Trophoblast cell (in vitro differentiated cells and primary cell): Measurements from ENCODE around the gene HMGCL.
A peak's percentile ranks its signal among the peaks of the same experiment; 100 is the strongest.
"Not testable (repeated sequence)": the region's sequence is repeated elsewhere in the genome, so short reads cannot be mapped to it uniquely, and the experiment has no call there.

Source experiments
- DNase-seq, 2 donors: peaks; one replicate each; pipeline ENCODE4 v3.0.0-alpha.2; 2016
- H2AFZ ChIP-seq: 2 replicates; pipeline ENCODE4 v1.6.1; 2013; ENCODE audit warnings: low read length, moderate library complexity, mild to moderate bottlenecking; ENCODE audit not compliant: insufficient read depth, poor library complexity
- H2AK5ac ChIP-seq: 2 replicates; pipeline ENCODE4 v1.6.1; 2013; ENCODE audit warnings: mild to moderate bottlenecking, low read length
- H2BK120ac ChIP-seq: 2 replicates; pipeline ENCODE4 v1.6.1; 2013; ENCODE audit warnings: low read length, mild to moderate bottlenecking, moderate library complexity; ENCODE audit not compliant: insufficient read depth, poor library complexity
- H2BK12ac ChIP-seq: 2 replicates; pipeline ENCODE4 v1.6.1; 2013; ENCODE audit warnings: mild to moderate bottlenecking, low read length, moderate library complexity
- H2BK5ac ChIP-seq: 2 replicates; pipeline ENCODE4 v1.6.1; 2013; ENCODE audit warnings: low read length, low read depth, moderate library complexity, mild to moderate bottlenecking; ENCODE audit not compliant: poor library complexity
- H3K14ac ChIP-seq: 2 replicates; pipeline ENCODE4 v1.6.1; 2013; ENCODE audit warnings: mild to moderate bottlenecking, low read length
- H3K18ac ChIP-seq: 2 replicates; pipeline ENCODE4 v1.6.1; 2013; ENCODE audit warnings: mild to moderate bottlenecking, low read length
- H3K23ac ChIP-seq: 2 replicates; pipeline ENCODE4 v1.6.1; 2013; ENCODE audit warnings: low read length
- H3K27ac ChIP-seq: 2 replicates; pipeline ENCODE4 v1.5.1; 2013; ENCODE audit warnings: low read depth, mild to moderate bottlenecking, inconsistent platforms, low read length, moderate library complexity
- H3K27me3 ChIP-seq: 2 replicates; pipeline ENCODE4 v1.6.1; 2013; ENCODE audit warnings: inconsistent platforms, mild to moderate bottlenecking, low read length, moderate library complexity; ENCODE audit not compliant: insufficient read depth
- H3K36me3 ChIP-seq, 2 experiments: 1 replicate in 1 of 2; 2 replicates in 1 of 2; pipeline ENCODE4 v1.6.1; 2013; ENCODE audit warnings: low read length in 2 of 2, mild to moderate bottlenecking in 2 of 2, moderate library complexity in 1 of 2; ENCODE audit not compliant: insufficient read depth in 2 of 2, control insufficient read depth in 1 of 2
- H3K4ac ChIP-seq: 2 replicates; pipeline ENCODE4 v1.6.1; 2013; ENCODE audit warnings: low read depth, mild to moderate bottlenecking, low read length, moderate library complexity
- H3K4me1 ChIP-seq, 2 experiments: 1 replicate in 1 of 2; 2 replicates in 1 of 2; pipeline ENCODE4 v1.6.1; 2013; ENCODE audit warnings: low read length in 2 of 2, mild to moderate bottlenecking in 2 of 2, moderate library complexity in 1 of 2; ENCODE audit not compliant: insufficient read depth in 2 of 2, control insufficient read depth in 1 of 2
- H3K4me2 ChIP-seq: 2 replicates; pipeline ENCODE4 v1.6.1; 2013; ENCODE audit warnings: inconsistent platforms, mild to moderate bottlenecking, low read length, moderate library complexity
- H3K4me3 ChIP-seq: 2 replicates; pipeline ENCODE4 v1.5.1; 2013; ENCODE audit warnings: mild to moderate bottlenecking, low read depth, low read length, inconsistent platforms
- H3K79me1 ChIP-seq: one replicate; pipeline ENCODE4 v1.6.1; 2013; ENCODE audit warnings: low read length
- H3K79me2 ChIP-seq: 2 replicates; pipeline ENCODE4 v1.6.1; 2013; ENCODE audit warnings: low read length, mild to moderate bottlenecking; ENCODE audit not compliant: control insufficient read depth, insufficient read depth, poor library complexity
- H3K9ac ChIP-seq: 2 replicates; pipeline ENCODE4 v1.6.1; 2013; ENCODE audit warnings: mild to moderate bottlenecking, low read length
- H3K9me3 ChIP-seq: 2 replicates; pipeline ENCODE4 v1.6.1; 2013; ENCODE audit warnings: low read depth, mild to moderate bottlenecking, control low read depth, inconsistent platforms, low read length; ENCODE audit not compliant: insufficient read depth
- H4K12ac ChIP-seq: 2 replicates; pipeline ENCODE4 v1.6.1; 2013; ENCODE audit warnings: low read depth, mild to moderate bottlenecking, low read length, moderate library complexity
- H4K8ac ChIP-seq: 2 replicates; pipeline ENCODE4 v1.6.1; 2013; ENCODE audit warnings: low read depth, mild to moderate bottlenecking, low read length, moderate library complexity
- H4K91ac ChIP-seq: one replicate; pipeline ENCODE4 v1.6.1; 2013; ENCODE audit warnings: low read depth, mild to moderate bottlenecking, low read length, moderate library complexity
- WGBS: extraction: QIAGEN DNeasy Blood & Tissue Kit; methylation state at CpG from one replicate; pipeline ENCODE4 v1.1.7; 2013; ENCODE audit warnings: missing lambda C conversion rate; ENCODE audit not compliant: insufficient read length, insufficient coverage; ENCODE audit errors: extremely low coverage; 5-methylcytosine and 5-hydroxymethylcytosine counted together

HMGCL gene

GRCh38 chr1:23796466-23797271 is 28.6 kb downstream of the HMGCL start:
- WGBS, result no CpG with 5 or more reads among the region's 17 CpGs
- Histone ChIP-seq H4K12ac (no peak overlapping the region), H4K91ac (no peak overlapping the region), H4K8ac (no peak overlapping the region), H3K4ac (no peak overlapping the region), H2AK5ac (no peak overlapping the region), H2BK120ac (no peak overlapping the region), H3K14ac (no peak overlapping the region), H2BK12ac (no peak overlapping the region), H3K4me3 (no peak overlapping the region), H3K79me1 (peaks cover 14% of the 10 kb centered on the region), H3K4me1 (peaks cover 13 to 23% of the 10 kb centered on the region in 2 experiments), H3K36me3 (peaks cover 61% of the 10 kb centered on the region in 2 experiments), H3K9me3 (no peaks in the 10 kb centered on the region), H2AFZ (no peak overlapping the region), H2BK5ac (no peak overlapping the region), H3K23ac (no peak overlapping the region), H3K18ac (no peak overlapping the region), H3K27me3 (no peaks in the 10 kb centered on the region), H3K4me2 (no peak overlapping the region), H3K27ac (no peak overlapping the region), H3K9ac (no peak overlapping the region), H3K79me2 (peaks cover 14% of the 10 kb centered on the region)
- DNase-seq, result peak in 1 of 2 donors; percentile 30

- Histone ChIP-seq H2BK12ac (no peak overlapping the region), H3K14ac (no peak overlapping the region), H3K9me3 (no peaks in the 10 kb centered on the region), H3K18ac (no peak overlapping the region), H4K91ac (no peak overlapping the region), H3K79me1 (peaks cover 16% of the 10 kb centered on the region), H3K27me3 (no peaks in the 10 kb centered on the region), H2AFZ (no peak overlapping the region), H3K9ac (no peak overlapping the region), H4K12ac (no peak overlapping the region), H3K23ac (no peak overlapping the region), H2BK5ac (no peak overlapping the region), H3K79me2 (peaks cover 19% of the 10 kb centered on the region), H3K4me2 (no peak overlapping the region), H3K4me3 (peak overlapping the region; percentile 10), H3K36me3 (peaks cover 61% of the 10 kb centered on the region in 2 experiments), H2AK5ac (no peak overlapping the region), H2BK120ac (no peak overlapping the region), H3K27ac (no peak overlapping the region), H3K4me1 (peaks cover 13 to 18% of the 10 kb centered on the region in 2 experiments), H4K8ac (no peak overlapping the region), H3K4ac (no peak overlapping the region)
- DNase-seq, result no peak
- WGBS, result no CpG with 5 or more reads among the region's 16 CpGs
Observed at GRCh38 chr1:23795676-23796465, 29.4 kb downstream of the HMGCL start.

GRCh38 chr1:23794732-23795182 is 30.5 kb downstream of the HMGCL start:
- Histone ChIP-seq H3K36me3 (peaks cover 61% of the 10 kb centered on the region in 2 experiments), H3K79me2 (peaks cover 14% of the 10 kb centered on the region), H3K4me1 (peaks cover 19 to 24% of the 10 kb centered on the region in 2 experiments)
- H3K9me3 ChIP-seq, H3K4me2 ChIP-seq, DNase-seq, H4K91ac ChIP-seq, H2AK5ac ChIP-seq, H3K79me1 ChIP-seq, H3K4me3 ChIP-seq, H2BK12ac ChIP-seq, H4K8ac ChIP-seq, H4K12ac ChIP-seq, H3K9ac ChIP-seq, H3K18ac ChIP-seq, H2AFZ ChIP-seq, H2BK5ac ChIP-seq, H3K4ac ChIP-seq, H3K27ac ChIP-seq, H3K27me3 ChIP-seq, H2BK120ac ChIP-seq, H3K23ac ChIP-seq, H3K14ac ChIP-seq: not testable (repeated sequence)
- WGBS, result no CpG with 5 or more reads among the region's 9 CpGs

GRCh38 chr1:23793861-23794731 is 31.1 kb downstream of the HMGCL start:
- Histone ChIP-seq H2BK120ac (no peak overlapping the region), H3K36me3 (peaks cover 61% of the 10 kb centered on the region in 2 experiments), H3K4me1 (peaks cover 17 to 20% of the 10 kb centered on the region in 2 experiments), H3K14ac (no peak overlapping the region), H3K79me2 (peaks cover 12% of the 10 kb centered on the region), H3K23ac (no peak overlapping the region), H4K91ac (no peak overlapping the region), H3K9me3 (no peaks in the 10 kb centered on the region), H2AFZ (no peak overlapping the region), H3K79me1 (peaks cover 7% of the 10 kb centered on the region), H3K18ac (no peak overlapping the region), H2AK5ac (no peak overlapping the region), H3K4me3 (no peak overlapping the region), H3K9ac (no peak overlapping the region), H3K27me3 (no peaks in the 10 kb centered on the region), H3K27ac (no peak overlapping the region), H3K4me2 (no peak overlapping the region), H2BK12ac (no peak overlapping the region), H3K4ac (no peak overlapping the region), H2BK5ac (no peak overlapping the region), H4K8ac (no peak overlapping the region), H4K12ac (no peak overlapping the region)
- WGBS, result no CpG with 5 or more reads among the region's 21 CpGs
- DNase-seq, result no peak
